ENCODE measurements around the gene FAM222A. TPM values are rescaled to one million over a fixed set of nuclear protein-coding genes. Genes with fewer than 3 reads are reported as not detected.

FAM222A gene
- total RNA-seq, 2 donors from 2014 or later: 0.68 to 2.9 TPM

DNA sequence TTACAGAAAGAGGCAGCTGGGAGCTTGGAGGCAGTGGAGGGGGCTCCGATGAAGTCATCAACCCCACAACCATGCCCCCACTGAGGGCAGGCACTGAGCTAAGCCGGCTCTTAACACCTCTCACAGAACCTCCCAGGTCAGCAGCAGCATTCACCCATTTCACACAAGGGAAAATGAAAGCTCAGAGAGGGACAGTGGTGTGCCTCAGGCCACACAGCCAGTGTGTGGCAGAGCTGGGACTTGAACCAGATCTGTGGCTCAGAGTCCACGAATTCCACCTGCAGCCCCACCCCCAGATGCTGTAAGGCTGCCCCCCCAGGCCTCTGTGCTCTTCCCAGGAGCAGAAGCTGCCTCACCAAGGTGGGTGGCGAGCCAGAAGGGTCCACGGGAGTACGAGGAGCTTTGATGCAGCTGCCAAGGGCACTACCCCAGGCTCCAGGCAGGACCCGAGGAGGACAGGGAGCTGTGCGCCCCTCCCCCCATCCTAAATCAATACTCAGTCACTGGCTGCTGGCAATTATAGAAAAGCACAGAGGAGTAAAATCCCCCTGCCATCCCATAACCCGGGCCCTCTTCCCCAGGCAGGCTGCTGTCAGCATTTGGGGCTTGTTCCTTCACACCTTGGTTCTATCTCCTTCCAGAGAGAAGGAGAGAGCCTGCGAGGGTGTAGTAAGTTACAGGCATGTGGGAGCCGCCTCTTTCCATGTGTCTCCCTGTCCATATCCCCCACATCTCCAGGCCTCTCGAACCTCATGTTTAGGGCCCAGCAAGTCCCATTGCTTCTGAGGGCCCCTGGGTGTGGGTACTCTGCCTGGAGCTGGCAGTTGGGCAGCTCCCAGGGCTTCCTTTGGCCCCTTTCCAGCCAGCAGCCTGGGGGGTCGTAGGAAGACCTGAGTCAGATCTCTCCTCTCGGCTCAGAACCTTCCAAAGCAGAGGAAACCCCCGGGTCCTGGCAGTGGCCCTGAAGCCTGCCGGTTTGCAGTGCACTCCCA lies 47.6 kb downstream of the FAM222A start:
- no peaks in the 10 kb centered on the region for H3K27me3 ChIP-seq (replicated peaks; ENCODE audit: insufficient read depth)
- no peak for DNase-seq (ENCODE audit: low spot score)

DNA sequence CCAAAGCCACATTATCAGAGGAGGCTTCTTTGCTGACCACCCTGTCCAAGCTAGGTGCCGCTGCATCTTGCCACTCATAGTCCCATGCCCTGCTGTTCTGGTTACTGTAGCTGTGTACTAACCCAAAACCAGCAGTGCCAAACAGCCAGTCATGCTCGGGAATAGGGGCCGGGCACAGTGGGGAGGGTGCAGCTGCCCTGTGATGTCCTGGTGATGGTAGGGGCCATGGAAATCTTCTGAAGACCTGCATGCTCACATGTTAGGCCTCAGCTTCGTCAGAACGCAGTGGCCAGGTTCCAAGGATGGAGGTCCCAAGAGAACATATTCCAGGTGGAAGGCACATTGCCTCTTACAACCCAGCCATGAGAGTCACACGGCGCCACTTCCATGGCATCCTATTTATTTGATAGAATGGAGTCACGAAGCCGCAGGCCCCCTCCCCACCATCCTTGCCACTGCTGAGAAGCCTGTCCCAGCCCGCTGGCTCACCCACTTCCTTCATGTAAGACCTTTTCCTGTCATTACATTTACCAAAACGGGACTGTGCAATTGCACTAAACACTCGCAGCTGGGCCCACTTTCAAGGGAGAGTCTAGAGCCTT lies 48.5 kb downstream of the FAM222A start:
- Histone ChIP-seq H3K27ac (no peak overlapping the region), H3K4me3 (no peak overlapping the region), H3K27me3 (replicated peaks; ENCODE audit: insufficient read depth) (no peaks in the 10 kb centered on the region), H3K9me3 (peaks cover 7% of the 10 kb centered on the region), H3K36me3 (no peaks in the 10 kb centered on the region), H3K4me1 (ENCODE audit: control insufficient read depth in 1 of 2, low read depth in 2 of 2) (no peaks in the 10 kb centered on the region)
- no peak for ATAC-seq (ENCODE audit: insufficient number of reproducible peaks, low FRiP score, low read depth)
- DNase-seq (ENCODE audit: low spot score): no peak
- TF ChIP-seq, protein P1, sequence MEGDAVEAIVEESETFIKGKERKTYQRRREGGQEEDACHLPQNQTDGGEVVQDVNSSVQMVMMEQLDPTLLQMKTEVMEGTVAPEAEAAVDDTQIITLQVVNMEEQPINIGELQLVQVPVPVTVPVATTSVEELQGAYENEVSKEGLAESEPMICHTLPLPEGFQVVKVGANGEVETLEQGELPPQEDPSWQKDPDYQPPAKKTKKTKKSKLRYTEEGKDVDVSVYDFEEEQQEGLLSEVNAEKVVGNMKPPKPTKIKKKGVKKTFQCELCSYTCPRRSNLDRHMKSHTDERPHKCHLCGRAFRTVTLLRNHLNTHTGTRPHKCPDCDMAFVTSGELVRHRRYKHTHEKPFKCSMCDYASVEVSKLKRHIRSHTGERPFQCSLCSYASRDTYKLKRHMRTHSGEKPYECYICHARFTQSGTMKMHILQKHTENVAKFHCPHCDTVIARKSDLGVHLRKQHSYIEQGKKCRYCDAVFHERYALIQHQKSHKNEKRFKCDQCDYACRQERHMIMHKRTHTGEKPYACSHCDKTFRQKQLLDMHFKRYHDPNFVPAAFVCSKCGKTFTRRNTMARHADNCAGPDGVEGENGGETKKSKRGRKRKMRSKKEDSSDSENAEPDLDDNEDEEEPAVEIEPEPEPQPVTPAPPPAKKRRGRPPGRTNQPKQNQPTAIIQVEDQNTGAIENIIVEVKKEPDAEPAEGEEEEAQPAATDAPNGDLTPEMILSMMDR (IDR thresholded peaks at IDR 0.05): no peak

More for the DNA sequence above, 47.6 kb downstream of the FAM222A start:
- no peak overlapping the region for H3K4me3 ChIP-seq
- ATAC-seq (ENCODE audit: insufficient number of reproducible peaks, low FRiP score, low read depth): no peak
- H3K27ac ChIP-seq: no peak overlapping the region
- no peaks in the 10 kb centered on the region for H3K36me3 ChIP-seq
- H3K4me1 ChIP-seq (ENCODE audit: control insufficient read depth in 1 of 2, low read depth in 2 of 2): no peaks in the 10 kb centered on the region
- TF ChIP-seq, protein P1 (IDR thresholded peaks at IDR 0.05): no peak
- peaks cover 16% of the 10 kb centered on the region for H3K9me3 ChIP-seq

DNA sequence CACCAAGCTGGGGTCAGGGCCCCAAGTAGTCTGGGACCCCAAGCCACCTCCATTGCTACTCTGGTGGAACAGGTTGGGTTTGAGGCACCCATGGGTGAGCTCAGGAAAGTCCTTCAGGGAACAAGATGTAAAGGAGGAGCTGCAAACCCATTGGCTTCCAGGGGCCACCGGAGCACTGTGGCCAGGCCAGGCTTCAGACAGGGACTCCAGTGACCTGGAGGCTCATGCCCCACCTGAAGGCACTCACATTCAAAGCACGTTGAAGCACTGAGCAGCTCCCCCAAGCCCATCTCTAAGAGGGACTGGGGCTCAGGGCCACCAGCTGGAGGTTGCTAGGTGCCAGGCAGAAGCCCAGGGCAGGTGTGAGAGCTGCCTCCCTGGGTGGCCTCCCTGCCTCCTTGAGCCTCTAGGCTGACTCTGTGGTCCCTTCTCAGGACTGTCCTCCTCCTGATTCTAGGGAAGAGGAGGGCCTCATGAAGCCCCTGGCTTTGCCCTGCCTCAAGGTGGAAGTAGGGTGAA lies 49.1 kb downstream of the FAM222A start:
- Histone ChIP-seq H3K36me3 (no peaks in the 10 kb centered on the region), H3K4me3 (no peak overlapping the region), H3K27me3 (replicated peaks; ENCODE audit: insufficient read depth) (no peaks in the 10 kb centered on the region), H3K9me3 (peaks cover 6% of the 10 kb centered on the region), H3K4me1 (ENCODE audit: control insufficient read depth in 1 of 2, low read depth in 2 of 2) (no peaks in the 10 kb centered on the region), H3K27ac (no peak overlapping the region)
- TF ChIP-seq, protein P1 (IDR thresholded peaks at IDR 0.05): no peak
- DNase-seq (ENCODE audit: low spot score) (no peak), ATAC-seq (ENCODE audit: insufficient number of reproducible peaks, low FRiP score, low read depth) (no peak)

DNA sequence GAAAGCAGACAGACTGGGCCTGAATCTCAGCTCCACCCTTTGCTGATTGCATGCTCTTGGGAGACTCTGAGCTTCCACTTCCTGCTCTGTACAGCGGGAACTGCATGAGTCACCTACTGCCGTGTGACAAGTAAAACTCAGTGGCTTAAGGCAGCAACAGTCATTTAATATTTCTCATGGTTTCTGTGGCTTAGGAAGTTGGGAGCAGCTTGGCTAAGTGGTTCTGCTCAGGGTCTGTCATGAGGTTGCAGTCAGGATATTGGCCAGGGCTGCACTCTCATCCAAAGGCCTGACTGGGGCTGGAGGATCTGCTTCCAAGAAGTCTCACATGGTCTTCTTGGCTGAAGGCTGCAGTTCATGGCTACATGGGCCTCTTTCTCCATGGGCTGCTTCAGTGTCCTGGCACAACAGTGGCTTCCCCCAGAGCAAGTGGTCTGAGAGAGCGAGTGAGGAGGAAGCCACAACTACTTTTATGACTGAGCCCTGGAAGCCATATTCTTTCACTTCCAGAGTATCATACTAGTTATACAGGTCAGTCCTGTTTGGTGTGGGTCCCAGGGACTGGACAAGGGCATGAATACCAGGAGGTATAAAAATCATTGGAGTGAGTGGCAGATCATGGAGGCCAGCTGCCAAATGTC lies 49.7 kb downstream of the FAM222A start:
- DNase-seq (ENCODE audit: low spot score): no peak
- ATAC-seq (ENCODE audit: insufficient number of reproducible peaks, low FRiP score, low read depth): no peak

More for the DNA sequence above, 49.7 kb downstream of the FAM222A start:
- peaks cover 6% of the 10 kb centered on the region for H3K9me3 ChIP-seq
- H3K27ac ChIP-seq: no peak overlapping the region
- TF ChIP-seq, protein P1 (IDR thresholded peaks at IDR 0.05): no peak
- no peaks in the 10 kb centered on the region for H3K36me3 ChIP-seq
- no peaks in the 10 kb centered on the region for H3K27me3 ChIP-seq (replicated peaks; ENCODE audit: insufficient read depth)
- no peak overlapping the region for H3K4me3 ChIP-seq
- H3K4me1 ChIP-seq (ENCODE audit: control insufficient read depth in 1 of 2, low read depth in 2 of 2): no peaks in the 10 kb centered on the region

Measured in thoracic aorta (tissue), 2 donors.